GM23248 (cell line): ENCODE data around the gene FCN2.

Experiments
- EZH2 ChIP-seq: fragments of 200-600 bp; sonication (generic); IDR thresholded peaks from 2 replicates; pipeline ENCODE4 v1.6.1; 2018; ENCODE audit warnings: antibody characterized with exemption, mild to moderate bottlenecking; ENCODE audit not compliant: insufficient read depth, poor library complexity, severe bottlenecking
- EZH2phosphoT487 ChIP-seq: fragments of 200-600 bp; sonication (generic); IDR thresholded peaks from 2 replicates; pipeline ENCODE4 v1.6.1; 2018; ENCODE audit warnings: antibody characterized with exemption, moderate library complexity, mild to moderate bottlenecking, low read depth; ENCODE audit not compliant: insufficient read depth

GRCh38 chr9:134917431-134918373 lies 37.1 kb downstream of the FCN2 start, which contains the start of gene FCN1:
- TF ChIP-seq EZH2 (no peak), EZH2phosphoT487 (no peak)
